ENCODE results near the gene FBXL19. TPM values are rescaled to one million over a fixed set of nuclear protein-coding genes. Genes with fewer than 3 reads are reported as not detected.
A peak's percentile ranks its signal among the peaks of the same experiment; 100 is the strongest.

The FBXL19 gene
- total and polyA plus RNA-seq, 9 of the 15 experiments (the other 6 are each of a cell fraction or from before 2014, with no cell fraction given), result 0.13 to 48.0 (median 13.5) TPM; not detected in 1

DNA sequence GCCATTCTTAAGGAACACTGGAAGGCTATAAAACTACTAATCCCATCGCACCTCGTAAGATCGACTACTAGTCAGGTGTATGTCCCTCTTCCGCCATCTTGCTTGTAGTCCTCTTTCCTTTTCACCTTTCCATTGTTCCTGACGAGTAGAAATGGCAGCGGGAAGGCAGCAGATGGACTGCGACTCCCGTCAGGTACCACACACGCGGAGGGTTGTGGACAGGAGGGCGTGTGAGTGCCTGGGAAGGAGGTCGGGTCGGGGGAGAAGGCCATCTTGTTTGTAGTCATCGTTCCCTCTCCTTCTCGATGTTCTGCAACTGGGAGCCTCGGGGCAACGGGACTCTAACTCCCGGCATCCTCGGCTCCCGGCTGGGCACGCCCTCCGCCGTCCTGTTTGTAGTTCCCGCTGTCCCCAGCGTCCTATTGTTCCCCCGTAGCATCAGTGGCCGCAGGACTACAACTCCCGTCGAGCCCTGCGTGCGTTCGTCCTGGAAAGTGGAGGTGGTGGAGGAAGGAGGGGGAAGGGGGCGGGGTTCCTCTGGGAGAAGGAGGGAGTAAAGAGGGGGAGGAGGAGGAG lies 324 bp upstream of the FBXL19 start:
- Histone ChIP-seq H3K79me2 (ENCODE audit: control insufficient read depth, insufficient read depth, low read length) (peaks cover 17% of the 10 kb centered on the region), H3K4me1 (replicated peaks in 1 of 2; ENCODE audit: control insufficient read depth in 2 of 2, insufficient read depth in 2 of 2, low read length in 2 of 2) (peaks cover 3 to 50% of the 10 kb centered on the region in 2 experiments; a peak in 4 of 5 replicates), H3K4me2 (ENCODE audit: insufficient read depth, low read length) (peak overlapping the region; percentile 100), H3K9ac (ENCODE audit: insufficient read depth in 1 of 2, low read depth in 2 of 2, low read length in 2 of 2) (peak overlapping the region; percentile 91 to 99), H4K20me1 (replicated peaks; ENCODE audit: control insufficient read depth, insufficient read depth, low read length) (peaks cover 3% of the 10 kb centered on the region; the same call in 1 of the 2 replicates), H3K9me1 (ENCODE audit: control insufficient read depth, insufficient read depth, low read length) (peaks cover 3% of the 10 kb centered on the region), H3K4me3 (peak overlapping the region; percentile 85), H3K9me3 (replicated peaks; ENCODE audit: control insufficient read depth, insufficient read depth, low read depth, low read length) (no peaks in the 10 kb centered on the region), H3K27ac (ENCODE audit: extremely low read depth, low read depth, low read length) (peak overlapping the region; percentile 100), H3K36me3 (ENCODE audit: control insufficient read depth, insufficient read depth, low read length) (peaks cover 30% of the 10 kb centered on the region; the same call in 2 of the 3 replicates), H2AFZ (ENCODE audit: low read depth, low read length) (peak overlapping the region; percentile 100), H3K27me3 (ENCODE audit: control insufficient read depth in 2 of 2, insufficient read depth in 2 of 2, low read length in 2 of 2) (no peaks in the 10 kb centered on the region; a peak in 1 of 5 replicates)
- peak; percentile 89 to 100 (median 92) for DNase-seq (ENCODE audit: extremely low read depth in 1 of 4, low spot score in 3 of 4)
- intact Hi-C loops (cut with micrococcal nuclease), result loop anchor here (1.0 to 5.0 kb wide), 6 partner anchors 46 to 266 kb away; partner anchors contain the start of genes CFAP119, FBRS and RNF40
- in situ Hi-C loops (cut with MboI), result loop anchor here (5.0 kb wide), 1 partner anchor 76 kb away; no protein-coding TSS in a partner anchor
- FAIRE-seq, result no peak
- WGBS (ENCODE audit: insufficient coverage, low coverage, missing lambda C conversion rate), result 2% methylated on average over 30 of the region's 33 CpGs
- peak; percentile 87 for ATAC-seq
- ChIA-PET POLR2A (no interaction called here), CTCF (ENCODE audit: low intra/inter-chr PET ratio) (interaction anchor here (1.1 kb wide), 1 partner anchor 25 kb away, joined by 3 read pairs; no protein-coding TSS in a partner anchor)
- BruUV-seq (replicated peaks), result no TSS peak
- TF ChIP-seq, protein P1, sequence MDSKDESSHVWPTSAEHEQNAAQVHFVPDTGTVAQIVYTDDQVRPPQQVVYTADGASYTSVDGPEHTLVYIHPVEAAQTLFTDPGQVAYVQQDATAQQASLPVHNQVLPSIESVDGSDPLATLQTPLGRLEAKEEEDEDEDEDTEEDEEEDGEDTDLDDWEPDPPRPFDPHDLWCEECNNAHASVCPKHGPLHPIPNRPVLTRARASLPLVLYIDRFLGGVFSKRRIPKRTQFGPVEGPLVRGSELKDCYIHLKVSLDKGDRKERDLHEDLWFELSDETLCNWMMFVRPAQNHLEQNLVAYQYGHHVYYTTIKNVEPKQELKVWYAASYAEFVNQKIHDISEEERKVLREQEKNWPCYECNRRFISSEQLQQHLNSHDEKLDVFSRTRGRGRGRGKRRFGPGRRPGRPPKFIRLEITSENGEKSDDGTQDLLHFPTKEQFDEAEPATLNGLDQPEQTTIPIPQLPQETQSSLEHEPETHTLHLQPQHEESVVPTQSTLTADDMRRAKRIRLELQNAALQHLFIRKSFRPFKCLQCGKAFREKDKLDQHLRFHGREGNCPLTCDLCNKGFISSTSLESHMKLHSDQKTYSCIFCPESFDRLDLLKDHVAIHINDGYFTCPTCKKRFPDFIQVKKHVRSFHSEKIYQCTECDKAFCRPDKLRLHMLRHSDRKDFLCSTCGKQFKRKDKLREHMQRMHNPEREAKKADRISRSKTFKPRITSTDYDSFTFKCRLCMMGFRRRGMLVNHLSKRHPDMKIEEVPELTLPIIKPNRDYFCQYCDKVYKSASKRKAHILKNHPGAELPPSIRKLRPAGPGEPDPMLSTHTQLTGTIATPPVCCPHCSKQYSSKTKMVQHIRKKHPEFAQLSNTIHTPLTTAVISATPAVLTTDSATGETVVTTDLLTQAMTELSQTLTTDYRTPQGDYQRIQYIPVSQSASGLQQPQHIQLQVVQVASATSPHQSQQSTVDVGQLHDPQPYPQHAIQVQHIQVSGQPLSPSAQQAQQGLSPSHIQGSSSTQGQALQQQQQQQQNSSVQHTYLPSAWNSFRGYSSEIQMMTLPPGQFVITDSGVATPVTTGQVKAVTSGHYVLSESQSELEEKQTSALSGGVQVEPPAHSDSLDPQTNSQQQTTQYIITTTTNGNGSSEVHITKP (IDR thresholded peaks at IDR 0.05; ENCODE audit: partially characterized antibody), result peak; percentile 54
- TF ChIP-seq NFRKB (IDR thresholded peaks at IDR 0.05; ENCODE audit: low read depth), result peak; percentile 98
- TF ChIP-seq ETS2 (tag; IDR thresholded peaks at IDR 0.05; ENCODE audit: borderline replicate concordance, poor library complexity, severe bottlenecking), result no peak
- peak; percentile 45 for TF ChIP-seq ETV1 (tag; conservative IDR thresholded peaks at IDR 0.05; ENCODE audit: low read depth)
- TF ChIP-seq, protein P2, sequence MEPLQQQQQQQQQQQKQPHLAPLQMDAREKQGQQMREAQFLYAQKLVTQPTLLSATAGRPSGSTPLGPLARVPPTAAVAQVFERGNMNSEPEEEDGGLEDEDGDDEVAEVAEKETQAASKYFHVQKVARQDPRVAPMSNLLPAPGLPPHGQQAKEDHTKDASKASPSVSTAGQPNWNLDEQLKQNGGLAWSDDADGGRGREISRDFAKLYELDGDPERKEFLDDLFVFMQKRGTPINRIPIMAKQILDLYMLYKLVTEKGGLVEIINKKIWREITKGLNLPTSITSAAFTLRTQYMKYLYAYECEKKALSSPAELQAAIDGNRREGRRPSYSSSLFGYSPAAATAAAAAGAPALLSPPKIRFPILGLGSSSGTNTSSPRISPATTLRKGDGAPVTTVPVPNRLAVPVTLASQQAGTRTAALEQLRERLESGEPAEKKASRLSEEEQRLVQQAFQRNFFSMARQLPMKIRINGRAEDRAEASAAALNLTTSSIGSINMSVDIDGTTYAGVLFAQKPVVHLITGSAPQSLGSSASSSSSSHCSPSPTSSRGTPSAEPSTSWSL (CRISPR knock-in tag; IDR thresholded peaks at IDR 0.05; ENCODE audit: borderline replicate concordance), result no peak
- TF ChIP-seq, protein P3, sequence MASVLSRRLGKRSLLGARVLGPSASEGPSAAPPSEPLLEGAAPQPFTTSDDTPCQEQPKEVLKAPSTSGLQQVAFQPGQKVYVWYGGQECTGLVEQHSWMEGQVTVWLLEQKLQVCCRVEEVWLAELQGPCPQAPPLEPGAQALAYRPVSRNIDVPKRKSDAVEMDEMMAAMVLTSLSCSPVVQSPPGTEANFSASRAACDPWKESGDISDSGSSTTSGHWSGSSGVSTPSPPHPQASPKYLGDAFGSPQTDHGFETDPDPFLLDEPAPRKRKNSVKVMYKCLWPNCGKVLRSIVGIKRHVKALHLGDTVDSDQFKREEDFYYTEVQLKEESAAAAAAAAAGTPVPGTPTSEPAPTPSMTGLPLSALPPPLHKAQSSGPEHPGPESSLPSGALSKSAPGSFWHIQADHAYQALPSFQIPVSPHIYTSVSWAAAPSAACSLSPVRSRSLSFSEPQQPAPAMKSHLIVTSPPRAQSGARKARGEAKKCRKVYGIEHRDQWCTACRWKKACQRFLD (CRISPR knock-in tag; IDR thresholded peaks at IDR 0.05), result peak; percentile 92
- peak; percentile 48 for TF ChIP-seq FOSL1 (tag; conservative IDR thresholded peaks at IDR 0.05)

Data from K562 (cell line).